HG02884 (cell line): ENCODE measurements around the gene UBAC1.
"Not testable (repeated sequence)": the region's sequence is repeated elsewhere in the genome, so short reads cannot be mapped to it uniquely, and the experiment has no call there.

Experiments used
- ATAC-seq: cut with Tn5 transposase; IDR thresholded peaks from one replicate; pipeline ENCODE4 v1.9.1; 2021; ENCODE audit warnings: mild to moderate bottlenecking, moderate library complexity; ENCODE audit not compliant: unreplicated experiment

Gene UBAC1

DNA sequence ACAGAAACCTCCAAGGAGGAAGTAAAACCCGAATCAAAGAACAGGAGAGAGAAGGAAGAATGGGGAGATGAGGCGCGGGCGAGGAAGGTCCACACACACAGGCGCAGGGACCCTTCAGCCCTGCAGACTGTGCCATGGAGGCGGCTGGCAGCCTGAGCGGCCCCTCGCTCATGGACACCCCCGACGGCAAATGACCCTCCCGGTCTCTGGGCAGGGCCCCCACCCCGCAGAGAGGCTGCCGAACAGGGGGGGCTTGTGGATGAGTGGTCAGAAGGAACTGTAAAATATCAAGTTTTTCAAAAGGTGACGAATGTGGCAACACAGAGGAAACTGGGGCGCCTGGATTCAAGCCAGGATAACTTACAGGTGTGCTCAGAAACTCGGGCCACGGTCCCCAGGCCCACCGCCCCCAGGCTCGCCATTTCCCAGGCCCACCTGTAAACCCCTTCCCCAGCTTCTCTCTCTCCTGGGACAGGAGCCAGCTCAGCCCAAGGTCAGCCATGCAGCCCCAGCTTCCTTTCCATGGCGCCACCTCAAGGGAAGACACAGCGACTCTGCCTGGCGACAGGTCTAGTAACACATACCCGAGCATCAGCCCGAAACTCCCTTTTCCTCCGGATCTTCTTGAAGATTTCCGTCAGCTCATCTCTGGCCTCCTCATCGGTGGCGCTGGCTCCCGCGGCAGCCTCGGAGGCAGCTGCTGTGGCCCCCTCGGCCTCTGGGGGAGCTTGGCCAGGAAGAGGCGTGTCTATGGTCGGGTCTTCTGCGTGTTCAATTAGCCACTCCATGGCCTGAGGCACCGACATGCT, 16.5 kb downstream of the UBAC1 start:
- no peak for ATAC-seq

DNA sequence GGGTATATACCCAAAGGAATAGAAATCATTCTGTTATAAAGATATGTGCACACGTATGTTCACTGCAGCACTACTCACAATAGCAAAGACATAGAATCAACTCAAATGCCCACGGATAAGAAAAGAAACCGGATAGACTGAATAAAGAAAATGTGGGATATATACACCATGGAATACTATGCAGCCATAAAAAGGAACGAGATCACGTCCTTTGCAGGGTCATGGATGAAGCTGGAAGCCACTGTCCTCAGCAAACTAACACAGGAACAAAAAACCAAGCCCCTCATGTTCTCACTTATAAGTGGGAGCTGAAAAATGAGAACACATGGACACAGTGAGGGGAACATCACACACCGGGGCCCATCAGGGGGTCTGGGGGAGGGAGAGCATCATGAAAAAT, 17.6 kb downstream of the UBAC1 start:
- ATAC-seq = not testable (repeated sequence)

DNA sequence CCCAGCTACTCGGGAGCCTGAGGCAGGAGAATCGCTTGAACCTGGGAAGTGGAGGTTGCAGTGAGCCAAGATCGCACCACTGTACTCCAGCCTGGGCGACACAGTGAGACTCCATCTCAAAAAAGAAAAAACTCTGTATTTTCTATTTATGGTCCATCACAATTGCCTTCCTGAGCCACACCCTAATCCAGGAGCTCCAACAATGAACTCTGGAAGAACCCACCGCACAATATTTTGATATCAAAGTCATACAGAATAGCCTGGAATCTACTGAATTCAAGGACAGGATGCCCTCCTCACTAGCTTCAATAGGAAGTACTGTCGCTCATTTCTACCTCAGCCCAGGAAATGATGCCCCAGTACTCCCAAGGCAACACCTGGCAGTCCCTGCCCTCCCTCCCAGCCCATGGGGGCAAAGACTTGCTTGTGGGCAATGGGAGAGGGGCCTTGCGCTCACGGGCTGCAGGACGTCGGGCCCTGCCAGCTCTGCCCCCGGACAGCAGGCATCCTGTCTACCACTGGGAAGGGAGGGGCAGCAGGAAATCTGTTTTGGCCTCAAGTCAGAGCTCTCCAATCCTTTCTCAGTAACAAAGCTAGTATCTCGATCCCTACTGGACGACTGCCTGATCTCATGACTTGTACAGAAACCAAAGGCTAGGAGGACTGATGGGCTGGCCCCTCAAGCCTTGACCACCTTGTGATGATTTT, 19.7 kb downstream of the UBAC1 start:
- no peak for ATAC-seq

GRCh38 chr9:135939351-135940265, 21.6 kb downstream of the UBAC1 start:
- ATAC-seq = no peak

DNA sequence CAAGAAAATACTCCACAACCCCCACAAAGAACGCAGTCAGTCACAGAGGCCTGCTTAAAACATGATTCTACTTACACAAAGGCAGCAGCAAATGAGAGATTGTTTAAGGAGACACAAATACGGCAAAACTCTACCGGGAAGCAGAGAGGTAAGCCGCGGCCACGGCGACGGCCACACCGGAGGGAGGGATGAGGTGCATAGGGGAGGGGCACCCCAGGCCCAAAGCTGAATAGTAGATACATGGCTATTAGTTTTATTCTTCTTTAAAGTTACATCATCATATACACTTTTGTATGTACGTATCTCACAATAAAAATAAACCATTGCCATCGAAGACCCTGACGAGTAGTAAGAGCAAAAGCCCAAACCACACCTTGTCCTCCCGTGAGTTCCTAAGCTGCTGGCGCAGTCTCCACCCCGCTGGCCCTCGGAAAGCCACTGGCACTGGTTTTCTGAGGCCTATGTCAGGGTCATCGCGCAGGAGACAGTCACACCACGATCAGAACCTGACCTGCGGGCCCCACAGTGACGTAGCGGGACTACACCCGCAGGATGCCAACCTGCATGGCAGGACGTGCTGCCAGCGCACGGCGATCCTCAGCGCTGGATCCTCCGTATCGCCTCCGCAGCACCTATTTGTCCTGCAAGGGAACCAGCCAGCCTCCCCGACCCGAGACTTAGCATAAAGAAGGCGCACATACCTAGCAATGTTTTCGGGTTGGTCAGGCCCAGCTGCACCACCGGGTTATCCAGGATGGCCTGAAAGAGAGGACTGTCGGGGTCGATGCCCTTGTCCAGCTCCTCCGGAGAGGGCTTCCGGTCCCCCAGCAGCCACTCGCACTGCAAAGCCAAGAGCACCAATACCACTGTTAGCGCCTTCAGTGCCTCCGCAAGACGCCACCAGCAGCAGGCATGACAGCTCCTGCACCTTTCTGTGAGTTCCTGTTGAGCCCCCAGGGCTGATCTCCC, 23.4 kb downstream of the UBAC1 start:
- no peak for ATAC-seq

- ATAC-seq = no peak
These were observed 28.1 kb downstream of the UBAC1 start for GRCh38 chr9:135933114-135933513.

DNA sequence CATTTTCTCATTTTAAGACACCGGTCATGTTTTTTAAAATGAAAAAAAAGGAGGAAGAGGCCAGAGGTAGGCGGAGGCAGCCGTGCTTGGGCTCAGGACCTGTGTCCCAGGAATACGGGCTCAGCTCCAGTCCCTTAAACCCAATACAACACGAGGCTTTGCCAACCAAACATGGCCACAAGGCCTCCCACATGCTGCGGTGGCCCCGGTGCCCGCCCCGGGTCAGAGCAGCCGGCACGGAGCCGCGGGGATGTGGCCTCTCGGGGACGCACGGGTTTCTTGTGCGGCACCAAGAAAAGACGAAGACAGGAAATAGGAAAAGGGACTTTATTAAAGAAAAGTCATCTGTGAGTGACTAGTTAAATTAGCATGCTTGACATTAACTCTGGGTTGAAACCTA, 28.5 kb downstream of the UBAC1 start:
- ATAC-seq = no peak

DNA sequence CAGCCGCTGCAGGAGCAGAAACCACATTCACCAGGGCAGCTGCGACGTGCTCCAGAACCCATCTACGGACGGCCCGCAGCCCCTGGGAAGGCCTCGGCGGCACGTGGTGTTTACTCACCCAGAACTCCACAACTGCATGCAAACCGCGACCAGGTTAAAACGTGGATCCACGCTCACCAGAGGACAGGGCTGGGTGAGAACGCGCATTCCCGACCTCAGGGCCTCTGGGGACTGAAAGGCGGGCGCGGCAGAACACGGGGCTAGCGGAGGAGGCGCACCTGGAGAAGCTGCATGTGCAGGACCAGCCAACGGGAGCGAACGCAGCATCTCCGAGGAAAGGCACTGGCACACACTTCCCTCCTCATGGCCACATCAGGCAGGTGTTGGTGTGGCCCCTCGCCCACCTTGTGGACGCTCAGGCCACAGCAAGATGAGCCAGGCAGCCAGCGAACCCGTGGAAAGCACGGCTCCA, 29.8 kb downstream of the UBAC1 start:
- ATAC-seq = no peak

DNA sequence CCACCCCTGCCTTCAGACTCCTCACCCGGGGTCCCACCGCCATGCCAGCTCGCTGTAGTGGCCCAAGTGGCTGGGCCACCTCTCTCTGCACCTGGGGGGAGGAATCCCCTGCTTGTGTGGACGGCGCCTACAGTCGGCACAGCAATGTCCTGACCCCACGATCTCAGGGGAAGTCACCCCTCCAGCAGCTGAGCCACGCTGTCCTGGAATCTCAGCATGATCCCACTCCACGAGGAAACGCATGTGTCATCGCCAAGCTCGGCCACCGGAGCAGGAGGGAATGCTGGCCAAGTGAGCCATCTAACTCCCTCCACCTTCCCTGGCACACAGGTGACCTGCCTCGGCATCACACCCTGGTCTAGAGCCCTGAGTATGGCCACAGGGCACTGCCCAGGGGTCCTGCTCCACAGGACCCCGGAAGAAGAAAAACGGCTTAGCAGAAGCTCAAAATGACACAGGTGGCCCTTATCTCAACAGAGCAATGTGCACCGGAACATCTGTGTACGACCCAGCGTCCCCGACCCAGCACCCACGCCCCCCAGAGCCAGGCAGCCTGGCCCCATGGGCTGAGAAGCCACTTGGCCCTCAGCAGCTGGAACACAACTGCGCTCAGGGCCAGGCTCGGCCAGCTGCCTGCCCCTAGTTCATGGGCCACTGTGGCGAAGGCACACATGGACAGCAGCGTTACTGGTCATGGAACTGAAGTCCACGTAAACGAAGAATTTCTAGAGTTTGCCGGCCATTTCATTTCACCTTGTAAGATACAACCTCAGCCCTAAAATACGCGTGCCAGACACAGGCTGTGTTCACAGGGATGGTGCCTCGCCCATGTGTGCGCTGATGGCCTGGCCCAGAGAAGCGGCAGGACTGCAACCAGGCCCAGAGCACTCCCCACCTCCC, 30.5 kb downstream of the UBAC1 start:
- ATAC-seq = no peak

GRCh38 chr9:135929656-135930445, 31.3 kb downstream of the UBAC1 start:
- no peak for ATAC-seq

GRCh38 chr9:135928731-135929655, 32.2 kb downstream of the UBAC1 start:
- no peak for ATAC-seq

- no peak for ATAC-seq
These were observed 33.0 kb downstream of the UBAC1 start for GRCh38 chr9:135928074-135928730.

GRCh38 chr9:135927195-135928013, 33.8 kb downstream of the UBAC1 start:
- no peak for ATAC-seq

- ATAC-seq = no peak
These were observed 34.6 kb downstream of the UBAC1 start for GRCh38 chr9:135926402-135927194.
